ENCODE results near the gene DIAPH2. TPM values are rescaled to one million over a fixed set of nuclear protein-coding genes. Genes with fewer than 3 reads are reported as not detected.

The DIAPH2 gene
- total and polyA plus RNA-seq, 9 donors: 8.1 to 30.9 (median 24.2) TPM

DNA sequence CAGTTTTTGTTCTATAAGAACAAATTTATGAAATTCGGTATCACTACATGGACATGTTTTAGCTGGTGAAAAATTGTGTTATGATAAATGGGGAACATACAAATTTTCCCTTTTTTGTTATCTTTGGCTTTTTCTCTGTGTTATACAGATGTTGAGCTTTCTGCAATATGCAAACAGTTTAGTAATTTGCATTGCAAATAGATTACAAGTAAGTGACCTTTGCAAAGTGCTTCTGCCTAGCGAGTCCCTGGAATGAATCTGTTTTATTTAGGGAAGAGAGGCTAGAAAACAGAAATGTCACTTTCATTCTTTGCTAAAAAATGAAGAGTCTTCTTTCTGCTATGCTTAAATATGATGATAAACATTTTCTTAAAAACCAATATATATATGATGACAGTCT lies 660.1 kb downstream of the DIAPH2 start:
- H3K27ac ChIP-seq: no peak overlapping the region
- intact Hi-C loops (cut with DNase I): no loop called here
- no peaks in the 10 kb centered on the region for H3K4me1 ChIP-seq (ENCODE audit: insufficient read depth)
- H3K36me3 ChIP-seq: no peaks in the 10 kb centered on the region
- H3K9me3 ChIP-seq: no peaks in the 10 kb centered on the region
- H3K27me3 ChIP-seq: no peaks in the 10 kb centered on the region
- TF ChIP-seq EP300 (IDR thresholded peaks at IDR 0.05) (no peak), POLR2A (IDR thresholded peaks at IDR 0.05) (no peak)
- TF ChIP-seq, protein P1, sequence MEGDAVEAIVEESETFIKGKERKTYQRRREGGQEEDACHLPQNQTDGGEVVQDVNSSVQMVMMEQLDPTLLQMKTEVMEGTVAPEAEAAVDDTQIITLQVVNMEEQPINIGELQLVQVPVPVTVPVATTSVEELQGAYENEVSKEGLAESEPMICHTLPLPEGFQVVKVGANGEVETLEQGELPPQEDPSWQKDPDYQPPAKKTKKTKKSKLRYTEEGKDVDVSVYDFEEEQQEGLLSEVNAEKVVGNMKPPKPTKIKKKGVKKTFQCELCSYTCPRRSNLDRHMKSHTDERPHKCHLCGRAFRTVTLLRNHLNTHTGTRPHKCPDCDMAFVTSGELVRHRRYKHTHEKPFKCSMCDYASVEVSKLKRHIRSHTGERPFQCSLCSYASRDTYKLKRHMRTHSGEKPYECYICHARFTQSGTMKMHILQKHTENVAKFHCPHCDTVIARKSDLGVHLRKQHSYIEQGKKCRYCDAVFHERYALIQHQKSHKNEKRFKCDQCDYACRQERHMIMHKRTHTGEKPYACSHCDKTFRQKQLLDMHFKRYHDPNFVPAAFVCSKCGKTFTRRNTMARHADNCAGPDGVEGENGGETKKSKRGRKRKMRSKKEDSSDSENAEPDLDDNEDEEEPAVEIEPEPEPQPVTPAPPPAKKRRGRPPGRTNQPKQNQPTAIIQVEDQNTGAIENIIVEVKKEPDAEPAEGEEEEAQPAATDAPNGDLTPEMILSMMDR (IDR thresholded peaks at IDR 0.05): no peak
- H3K4me3 ChIP-seq: no peak overlapping the region
- DNase-seq: no peak
- 23 to 37% (median 29%) methylated on average over 2 of the region's 2 CpGs for WGBS, 3 donors

DNA sequence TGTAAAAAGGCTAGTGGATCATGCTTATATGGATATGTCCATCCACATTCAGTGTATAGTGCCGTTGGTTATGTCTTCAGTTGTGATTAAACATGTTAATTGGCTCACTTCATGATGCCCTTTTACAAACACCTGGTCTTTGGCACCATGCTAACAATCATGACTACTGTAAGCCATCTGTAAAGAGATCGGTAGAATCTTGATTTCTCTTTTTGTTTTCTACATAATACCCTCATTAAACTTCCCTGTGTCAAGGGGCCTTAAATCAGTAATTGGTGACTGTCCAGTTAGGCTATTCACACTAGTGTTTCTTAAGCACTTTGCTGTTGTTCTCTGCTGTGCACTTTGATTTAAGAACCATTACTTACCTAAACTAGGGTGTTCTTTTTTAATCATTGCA lies 674.3 kb downstream of the DIAPH2 start:
- 72 to 92% (median 73%) methylated on average over 2 of the region's 2 CpGs for WGBS, 3 donors

DNA sequence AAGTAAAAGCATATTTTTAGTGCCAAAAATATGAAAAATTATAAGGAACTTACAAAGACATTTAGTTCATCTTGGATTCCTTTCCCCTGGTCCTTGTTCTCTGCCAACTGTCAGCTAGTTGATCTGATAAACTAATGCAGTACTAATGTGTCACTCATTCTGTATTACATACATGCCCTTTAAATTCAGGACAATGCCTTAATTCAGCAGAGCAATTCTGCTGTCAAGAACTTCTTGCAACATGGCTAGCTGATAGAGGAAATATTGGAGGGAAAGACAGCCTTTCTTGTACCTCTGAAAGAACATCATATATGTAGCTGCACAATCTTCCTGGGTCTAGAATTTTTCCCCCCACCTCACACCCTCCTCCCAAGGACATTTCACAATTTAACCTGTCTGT lies 679.2 kb downstream of the DIAPH2 start:
- no peaks in the 10 kb centered on the region for H3K36me3 ChIP-seq
- no peaks in the 10 kb centered on the region for H3K9me3 ChIP-seq
- H3K4me3 ChIP-seq: no peak overlapping the region
- H3K27me3 ChIP-seq: no peaks in the 10 kb centered on the region
- no peaks in the 10 kb centered on the region for H3K4me1 ChIP-seq (ENCODE audit: insufficient read depth)
- TF ChIP-seq EP300 (IDR thresholded peaks at IDR 0.05) (no peak), POLR2A (IDR thresholded peaks at IDR 0.05) (no peak)
- TF ChIP-seq, protein P1 (IDR thresholded peaks at IDR 0.05): no peak
- no peak for DNase-seq
- intact Hi-C loops (cut with DNase I): no loop called here
- no peak overlapping the region for H3K27ac ChIP-seq

More for the DNA sequence above, 674.3 kb downstream of the DIAPH2 start:
- no peak for DNase-seq
- TF ChIP-seq POLR2A (IDR thresholded peaks at IDR 0.05) (no peak), EP300 (IDR thresholded peaks at IDR 0.05) (no peak)
- TF ChIP-seq, protein P1 (IDR thresholded peaks at IDR 0.05): no peak
- Histone ChIP-seq H3K27me3 (no peaks in the 10 kb centered on the region), H3K36me3 (no peaks in the 10 kb centered on the region), H3K4me1 (ENCODE audit: insufficient read depth) (no peaks in the 10 kb centered on the region), H3K4me3 (no peak overlapping the region), H3K9me3 (no peaks in the 10 kb centered on the region), H3K27ac (no peak overlapping the region)
- intact Hi-C loops (cut with DNase I): no loop called here

DNA sequence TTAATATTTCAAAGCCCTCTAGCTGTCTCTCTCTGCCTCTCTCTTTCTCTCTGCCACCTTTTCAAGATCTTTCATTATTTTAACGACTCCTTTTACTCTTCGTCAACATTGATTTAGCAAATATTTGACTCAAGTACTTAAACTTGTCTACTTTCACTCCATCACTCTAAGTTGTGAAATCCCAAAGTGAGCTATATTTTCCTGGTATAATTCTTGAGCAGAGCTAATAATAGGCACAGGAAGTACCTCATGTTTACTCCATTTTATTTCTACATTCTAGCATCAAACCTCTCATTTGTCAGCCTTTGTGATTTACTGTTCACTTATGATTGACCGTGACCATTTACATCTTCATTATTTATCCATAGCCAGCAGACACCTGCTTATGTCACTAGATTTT lies 681.6 kb downstream of the DIAPH2 start:
- H3K4me3 ChIP-seq: no peak overlapping the region
- intact Hi-C loops (cut with DNase I): no loop called here
- no peaks in the 10 kb centered on the region for H3K4me1 ChIP-seq (ENCODE audit: insufficient read depth)
- no peaks in the 10 kb centered on the region for H3K36me3 ChIP-seq
- no peak overlapping the region for H3K27ac ChIP-seq
- no peak for TF ChIP-seq POLR2A (IDR thresholded peaks at IDR 0.05)
- TF ChIP-seq, protein P1 (IDR thresholded peaks at IDR 0.05): no peak
- no peak for TF ChIP-seq EP300 (IDR thresholded peaks at IDR 0.05)
- 80 to 92% (median 87%) methylated on average over 3 of the region's 3 CpGs for WGBS, 3 donors
- H3K9me3 ChIP-seq: no peaks in the 10 kb centered on the region
- DNase-seq: no peak
- H3K27me3 ChIP-seq: no peaks in the 10 kb centered on the region

DNA sequence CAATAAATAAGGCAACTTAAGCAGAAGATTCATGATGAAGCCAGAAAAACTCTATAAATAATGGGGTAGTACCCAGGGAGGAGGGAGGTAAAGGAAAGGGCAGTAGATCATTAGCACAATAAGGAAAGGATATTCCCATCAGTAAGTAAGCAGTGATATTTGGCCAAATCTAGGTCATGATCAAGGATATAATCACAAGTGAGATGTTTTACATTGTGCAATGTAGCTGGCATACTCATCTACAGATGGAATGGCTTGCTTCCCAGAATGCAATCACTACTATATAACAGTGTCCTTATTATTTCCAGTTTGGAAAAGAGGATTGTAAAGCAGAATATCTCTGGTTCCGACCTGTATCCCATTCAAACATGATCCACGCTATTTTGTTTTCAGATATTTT lies 682.5 kb downstream of the DIAPH2 start:
- Histone ChIP-seq H3K4me1 (ENCODE audit: insufficient read depth) (no peaks in the 10 kb centered on the region), H3K27me3 (no peaks in the 10 kb centered on the region), H3K36me3 (no peaks in the 10 kb centered on the region), H3K27ac (no peak overlapping the region), H3K4me3 (no peak overlapping the region), H3K9me3 (no peaks in the 10 kb centered on the region)
- TF ChIP-seq EP300 (IDR thresholded peaks at IDR 0.05): no peak
- TF ChIP-seq, protein P1 (IDR thresholded peaks at IDR 0.05): no peak
- TF ChIP-seq POLR2A (IDR thresholded peaks at IDR 0.05): no peak
- intact Hi-C loops (cut with DNase I): no loop called here
- DNase-seq: no peak
- WGBS, 3 donors: 88 to 94% (median 93%) methylated on average over 2 of the region's 2 CpGs
